Measurements from ENCODE around the gene NUMA1.

The NUMA1 gene

DNA sequence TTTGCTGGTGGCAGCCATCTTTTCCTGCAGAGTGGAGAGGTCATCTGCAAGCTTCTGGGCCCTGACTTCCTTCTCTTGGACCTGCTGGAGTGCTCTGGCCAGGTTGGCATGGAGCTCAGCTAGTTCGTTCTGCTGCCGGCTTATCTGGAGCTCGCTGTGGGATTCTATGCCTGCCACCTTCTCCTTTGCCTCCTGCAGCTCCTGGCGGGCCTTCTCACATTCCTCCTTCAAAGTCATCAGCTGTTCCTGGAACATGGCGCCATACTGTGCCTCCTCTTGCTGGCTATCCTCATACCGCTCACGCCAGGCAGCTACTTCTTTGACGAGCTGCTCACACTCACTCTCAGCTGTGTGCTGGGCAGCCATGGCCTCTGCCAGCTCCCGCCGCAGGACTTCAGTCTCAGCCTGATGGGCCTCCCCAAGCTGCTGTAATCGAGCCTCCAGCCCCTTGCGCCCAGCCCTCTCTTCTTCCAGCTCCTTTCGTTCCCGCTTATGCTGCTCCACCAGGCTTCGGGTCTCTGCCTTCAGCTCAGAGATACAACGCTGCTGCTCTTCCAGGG is 65.5 kb downstream of the NUMA1 start:
- no peak for FAIRE-seq

DNA sequence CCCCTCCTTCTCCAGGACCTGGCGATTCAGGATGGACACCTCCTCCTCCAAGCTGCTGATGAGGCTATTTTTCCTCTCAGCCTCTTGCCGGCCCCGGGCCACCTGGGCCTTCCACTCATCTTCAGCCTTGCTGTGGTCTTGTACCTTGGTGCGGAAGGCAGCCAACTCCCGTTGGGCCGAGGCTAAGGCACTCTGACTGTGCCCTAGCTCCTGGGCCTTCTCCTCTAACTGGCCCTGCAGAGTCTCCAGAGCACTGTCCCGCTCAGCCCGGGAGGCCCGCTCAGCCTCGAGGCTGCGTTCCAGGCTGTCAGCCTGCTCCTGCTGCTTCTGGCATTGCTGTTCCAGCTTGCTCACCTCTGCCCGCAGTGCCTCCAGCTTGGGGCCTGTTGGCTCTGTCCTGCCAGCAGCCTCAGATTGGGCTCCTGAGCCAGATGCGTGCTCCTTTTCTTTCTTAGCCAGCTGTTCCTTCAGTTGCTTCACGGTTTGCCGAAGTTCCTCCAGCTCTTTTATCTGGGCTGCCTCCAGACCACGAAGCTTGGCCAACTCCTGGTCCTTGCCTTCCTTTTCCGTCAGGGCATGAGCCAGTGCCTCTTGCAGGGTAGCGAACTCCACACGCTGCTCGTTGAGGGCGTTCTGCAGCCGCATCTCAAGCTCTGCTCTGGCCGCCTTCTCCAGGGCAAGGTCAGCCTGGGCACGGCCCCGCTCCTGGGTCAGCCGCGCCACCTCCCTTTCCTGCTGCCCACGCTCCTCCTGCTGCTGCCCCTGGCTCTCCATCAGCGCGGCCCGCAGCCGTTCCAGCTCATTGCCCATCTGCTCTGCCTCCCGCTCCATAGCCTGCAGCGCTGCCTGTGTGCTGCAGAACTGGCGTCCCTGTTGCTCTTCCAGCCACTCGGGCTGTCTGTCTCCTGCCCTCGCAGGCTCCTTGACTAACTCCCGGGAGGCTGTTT is 66.3 kb downstream of the NUMA1 start:
- no peak for FAIRE-seq

DNA sequence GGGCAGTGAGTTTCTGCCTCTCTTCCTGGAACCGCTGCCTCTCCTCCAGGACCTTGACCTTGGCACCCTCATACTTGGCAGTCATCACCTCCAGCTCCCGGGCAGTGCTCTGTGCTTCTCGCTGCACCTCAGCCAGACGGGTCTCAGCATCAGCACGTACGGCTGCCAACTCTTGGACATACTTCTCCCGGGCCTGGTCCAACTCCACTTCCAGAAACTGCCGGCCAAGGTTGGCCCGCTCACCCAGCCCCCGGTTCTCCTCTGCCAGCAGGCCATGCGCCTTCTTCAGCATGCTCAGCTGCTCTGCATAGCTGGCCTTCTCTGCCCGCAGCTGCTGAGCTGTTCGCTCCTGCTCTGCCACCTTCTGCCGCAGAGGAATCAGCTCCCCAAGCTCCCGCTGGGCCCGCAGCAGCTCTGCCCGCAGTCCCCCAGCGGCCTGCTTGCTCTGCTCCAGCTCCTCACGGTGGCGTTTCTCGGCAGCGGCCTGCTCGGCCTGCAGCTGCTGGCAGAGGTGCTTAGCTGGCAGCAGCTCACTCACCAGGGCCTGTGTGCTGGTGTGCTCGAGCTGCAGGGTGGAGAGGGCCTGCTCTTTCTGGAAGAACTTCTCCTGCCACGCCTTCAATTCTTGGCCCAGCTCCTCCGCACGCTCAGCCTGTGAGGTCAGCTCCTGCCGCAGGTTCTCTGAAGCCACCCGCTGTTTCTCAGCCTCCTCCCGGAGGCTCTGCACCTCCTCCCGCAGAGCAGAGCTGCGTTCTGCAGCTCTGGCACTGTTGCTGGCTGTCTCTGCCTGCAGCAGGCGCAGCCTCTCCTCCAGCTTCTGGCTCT is 67.2 kb downstream of the NUMA1 start:
- FAIRE-seq = no peak

DNA sequence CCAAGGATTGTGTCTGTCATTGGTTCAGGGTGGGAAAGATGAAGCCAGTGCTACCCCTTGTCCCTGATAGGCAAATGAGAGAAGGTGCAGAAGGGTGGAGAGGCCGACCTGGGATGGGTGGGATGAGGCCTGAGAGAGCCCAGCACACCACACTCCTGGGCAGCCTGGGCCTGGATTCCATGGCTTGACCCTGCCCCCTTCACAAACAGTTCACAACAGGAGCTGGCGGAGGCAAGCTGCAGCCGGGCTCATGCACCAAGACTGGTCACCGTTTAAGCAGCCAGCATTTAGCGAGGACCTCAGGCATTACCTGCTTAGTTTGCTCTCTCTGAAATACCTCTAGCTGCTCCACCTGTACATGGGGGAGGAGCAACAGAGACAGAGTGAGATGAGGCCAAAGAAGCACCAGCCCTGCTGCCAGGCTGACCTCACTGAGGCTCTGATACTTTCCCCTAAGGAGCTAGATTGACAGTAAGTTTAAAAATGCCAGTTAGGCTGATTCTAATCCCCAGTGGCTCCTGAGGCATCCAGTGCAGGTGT is 68.2 kb downstream of the NUMA1 start:
- no peak for FAIRE-seq

DNA sequence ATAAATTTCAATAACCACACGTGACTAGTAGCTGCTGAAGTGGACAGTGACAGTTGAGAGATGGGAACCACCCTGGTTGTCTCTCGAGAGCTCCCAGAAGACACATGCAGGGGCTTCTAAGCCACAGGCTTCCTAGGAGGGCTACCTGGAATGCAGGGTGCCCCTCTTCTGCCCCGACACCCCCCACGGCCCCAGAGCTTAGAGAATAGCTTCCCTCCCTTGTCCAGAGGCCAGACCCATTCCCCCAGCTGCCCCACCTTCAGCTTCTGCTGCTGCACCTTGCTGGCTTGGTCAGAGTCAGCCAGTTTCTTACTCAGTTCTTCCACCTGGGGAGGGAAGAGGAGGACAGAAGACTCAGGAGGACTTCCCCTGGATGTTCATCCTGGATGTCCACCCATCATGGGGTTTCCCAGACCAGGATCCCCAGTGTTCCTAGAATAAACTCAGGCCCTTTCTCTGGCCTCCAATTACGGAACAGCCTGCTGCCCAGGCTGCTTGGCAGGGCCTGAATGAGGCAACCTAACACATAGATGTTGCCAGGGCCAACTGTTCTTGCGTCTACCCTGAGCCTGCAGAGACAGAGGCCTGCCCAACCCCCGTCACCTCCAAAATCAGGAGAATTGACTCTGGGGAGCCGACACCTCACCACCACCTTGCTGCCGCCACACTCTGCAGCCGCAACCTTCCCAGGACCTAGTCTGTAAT is 69.7 kb downstream of the NUMA1 start:
- FAIRE-seq = no peak

DNA sequence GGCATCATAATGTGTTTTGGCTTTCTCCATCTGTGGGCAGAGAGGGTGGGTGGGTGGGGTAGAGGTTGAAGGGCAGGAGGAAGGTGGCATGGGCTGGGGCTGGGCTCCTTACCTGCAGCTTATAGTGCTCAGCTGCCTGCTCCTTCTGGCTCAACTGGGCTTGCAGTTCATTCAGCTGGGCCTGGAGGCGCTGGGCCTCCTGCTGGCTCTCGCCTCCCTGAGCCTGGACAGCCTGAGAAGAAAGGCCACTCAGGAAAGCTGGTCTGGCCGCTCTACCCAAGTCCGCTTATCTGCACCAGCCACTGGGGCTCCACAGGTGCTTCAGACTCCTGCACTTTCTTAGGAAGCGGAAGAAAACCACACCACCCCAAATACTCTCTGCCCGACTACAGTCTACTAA is 71.2 kb downstream of the NUMA1 start:
- no peak for FAIRE-seq

DNA sequence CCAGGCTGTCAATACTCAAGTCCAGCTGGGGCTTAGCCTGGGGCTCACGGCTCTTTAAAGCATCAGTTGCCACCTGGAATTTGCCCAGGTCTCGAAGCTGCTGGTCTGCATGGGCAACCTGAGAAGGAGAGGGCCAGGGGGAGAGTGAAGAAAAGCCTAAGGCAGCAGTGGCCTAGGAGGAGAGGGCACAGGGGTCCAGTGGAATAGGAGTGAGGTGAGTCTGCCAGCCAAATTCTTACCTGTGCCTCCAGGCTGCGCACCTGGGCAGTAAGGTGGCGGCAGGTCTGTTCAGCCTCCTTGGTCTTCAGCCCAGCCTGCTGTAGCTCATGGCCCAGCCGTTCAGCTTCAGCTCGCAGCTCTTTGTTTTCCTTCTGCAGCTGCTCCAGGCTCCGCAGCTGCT is 71.6 kb downstream of the NUMA1 start:
- no peak for FAIRE-seq

DNA sequence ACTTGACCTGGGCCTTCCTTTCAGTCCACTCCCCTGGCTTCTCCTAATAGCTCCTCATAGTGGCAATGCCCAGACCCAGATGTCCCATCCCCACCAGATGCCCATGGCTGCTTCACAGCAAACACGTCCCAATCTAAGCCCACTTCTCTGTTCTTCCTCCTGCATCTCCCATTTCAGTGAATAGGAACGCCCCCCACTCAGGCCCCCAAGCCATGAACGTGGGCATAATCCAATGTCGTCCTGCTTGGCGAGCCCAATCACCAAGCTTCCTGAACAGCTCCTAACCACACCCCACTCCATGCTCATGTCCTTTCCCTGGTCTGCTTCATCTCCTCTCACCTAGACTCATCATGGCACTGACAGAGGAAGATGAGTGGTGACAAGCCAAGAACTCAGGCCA is 72.8 kb downstream of the NUMA1 start:
- FAIRE-seq = no peak

DNA sequence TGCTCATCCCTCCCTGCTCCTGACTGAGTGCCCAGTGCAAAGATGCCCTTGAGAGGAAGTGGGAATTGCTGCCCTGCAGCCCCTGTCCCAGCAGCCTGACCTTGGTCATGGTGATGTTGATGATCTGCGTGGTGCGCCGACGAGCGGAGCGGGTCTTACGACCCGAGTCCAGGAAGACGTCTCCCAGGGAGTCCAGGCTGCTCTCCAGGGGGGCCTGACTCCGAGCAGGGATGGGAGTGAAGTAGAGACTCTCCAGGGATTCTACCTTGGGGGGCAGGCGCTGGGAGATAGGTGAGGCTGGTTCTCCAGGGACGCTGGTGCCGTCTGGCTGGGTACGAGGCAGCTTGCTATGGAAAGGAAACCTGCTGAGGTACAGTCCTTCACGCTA is 73.3 kb downstream of the NUMA1 start:
- FAIRE-seq = no peak

DNA sequence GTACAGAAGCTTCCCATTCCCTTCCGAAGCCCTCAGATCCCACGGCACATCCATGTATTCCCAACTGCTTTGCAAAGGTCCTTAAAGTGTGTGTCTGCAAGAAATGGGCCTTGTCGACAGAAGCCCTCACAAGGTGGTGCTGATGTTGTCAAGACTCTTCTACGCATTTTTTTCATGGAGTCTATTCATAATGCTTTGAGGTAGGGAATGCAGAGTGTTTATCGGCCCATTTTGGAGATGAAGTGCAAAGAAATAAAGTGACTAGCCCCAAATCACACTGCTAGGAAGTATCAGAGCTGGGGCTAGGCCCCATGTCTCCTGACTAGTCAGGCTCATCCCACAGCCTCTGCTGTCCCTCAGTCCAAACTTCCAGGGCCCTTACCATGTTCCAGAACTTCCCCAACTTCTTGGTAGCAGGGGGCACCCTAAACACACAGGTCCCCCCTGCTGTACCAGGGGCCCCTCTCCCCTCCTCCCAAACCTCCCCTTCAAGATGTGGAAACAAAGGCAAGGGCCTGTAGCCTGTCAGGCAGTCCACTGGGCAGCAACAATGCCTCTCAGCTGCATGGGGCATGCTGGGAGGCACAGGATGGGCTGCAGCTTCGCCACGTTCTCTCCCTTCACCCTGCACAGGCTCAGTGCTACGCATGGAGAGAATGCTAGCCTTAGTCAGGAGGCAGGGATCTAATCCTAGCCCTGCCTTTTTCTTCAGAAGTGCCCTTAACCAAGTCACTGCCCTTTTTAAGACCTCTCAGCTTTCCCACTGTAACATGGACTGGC is 73.8 kb downstream of the NUMA1 start:
- no peak for FAIRE-seq

DNA sequence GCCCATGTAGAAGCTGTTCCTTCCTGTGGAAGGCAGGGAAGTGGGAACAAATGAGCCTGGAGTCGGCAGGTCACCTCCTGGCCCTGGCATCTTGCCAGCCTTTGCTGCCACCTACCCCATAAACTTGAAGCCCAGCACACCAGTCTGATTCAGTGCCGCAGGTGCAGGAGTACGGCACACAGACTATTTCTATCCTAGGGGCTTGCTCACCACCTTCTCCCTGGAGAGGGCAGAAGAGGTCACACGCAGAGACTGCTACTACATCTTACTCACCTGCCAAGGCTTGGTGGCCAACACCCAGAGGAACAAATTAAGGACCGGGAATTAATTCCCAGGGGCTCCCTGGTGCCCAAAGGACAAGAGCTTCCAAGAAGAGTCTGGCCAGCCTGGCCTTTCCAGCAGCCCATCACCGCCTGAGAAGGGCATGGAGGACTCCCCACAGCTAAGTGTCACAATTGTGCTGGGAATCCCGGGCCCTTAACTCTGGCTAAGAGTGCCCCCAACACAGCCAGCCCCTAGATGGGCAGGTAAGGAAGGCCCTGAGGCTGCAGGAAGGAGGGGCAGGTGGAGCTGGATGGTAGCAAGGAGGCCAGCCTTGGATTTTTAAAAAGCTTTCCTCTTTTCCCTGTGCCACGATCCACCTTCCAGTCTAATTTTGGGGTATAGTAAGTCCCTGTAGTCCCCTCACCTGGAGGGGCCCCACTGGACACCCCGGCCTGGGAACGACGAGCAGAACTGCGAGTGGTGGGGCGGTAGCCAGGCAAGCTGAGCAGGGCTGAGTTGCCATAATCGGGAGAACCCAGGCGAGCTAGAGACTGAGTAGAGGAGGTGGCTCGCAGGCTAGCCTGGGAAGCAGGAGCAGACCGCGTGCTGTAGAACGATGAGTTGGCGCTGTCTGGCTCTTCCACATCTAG is 74.7 kb downstream of the NUMA1 start:
- FAIRE-seq = no peak

DNA sequence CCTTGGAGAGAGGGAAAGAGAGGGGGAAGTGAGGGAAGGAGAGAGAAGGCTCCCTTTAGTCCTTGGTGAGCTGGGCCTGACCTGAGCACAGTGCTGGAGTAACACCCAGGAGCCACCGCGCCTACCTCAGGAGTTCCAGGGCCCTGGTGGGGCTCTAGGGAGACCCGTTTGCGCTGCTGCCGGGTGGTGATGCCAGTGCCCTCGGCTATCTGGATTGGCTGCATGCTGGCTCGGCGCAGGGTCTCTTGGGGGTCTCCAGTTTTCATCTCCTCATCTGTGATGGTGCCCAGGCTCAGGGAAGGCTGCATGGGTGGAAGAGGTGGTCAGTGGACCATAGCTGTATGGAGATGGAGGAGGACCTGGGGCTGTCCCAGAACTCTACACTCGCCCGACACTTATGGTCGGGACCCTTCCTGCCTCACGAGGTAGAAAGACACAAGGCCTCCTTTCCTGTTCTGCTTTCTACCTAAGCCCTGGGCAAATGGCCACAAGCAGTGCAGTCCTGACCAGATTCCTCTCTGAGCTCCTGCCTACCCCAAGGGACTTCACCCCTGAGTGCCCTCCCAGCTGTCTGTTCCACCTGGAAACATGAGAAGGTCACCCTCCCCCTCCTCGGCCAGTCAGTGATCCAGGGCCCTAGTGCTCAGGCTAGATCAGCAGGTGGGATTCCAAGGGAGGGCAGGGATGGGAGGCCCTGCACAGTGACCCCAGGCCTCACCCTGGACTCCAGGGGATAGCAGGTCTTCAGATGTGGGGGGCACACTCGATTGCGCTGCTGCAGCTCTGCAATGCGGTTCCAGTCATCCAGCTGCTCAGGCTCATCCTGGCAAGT is 75.6 kb downstream of the NUMA1 start:
- FAIRE-seq = no peak

DNA sequence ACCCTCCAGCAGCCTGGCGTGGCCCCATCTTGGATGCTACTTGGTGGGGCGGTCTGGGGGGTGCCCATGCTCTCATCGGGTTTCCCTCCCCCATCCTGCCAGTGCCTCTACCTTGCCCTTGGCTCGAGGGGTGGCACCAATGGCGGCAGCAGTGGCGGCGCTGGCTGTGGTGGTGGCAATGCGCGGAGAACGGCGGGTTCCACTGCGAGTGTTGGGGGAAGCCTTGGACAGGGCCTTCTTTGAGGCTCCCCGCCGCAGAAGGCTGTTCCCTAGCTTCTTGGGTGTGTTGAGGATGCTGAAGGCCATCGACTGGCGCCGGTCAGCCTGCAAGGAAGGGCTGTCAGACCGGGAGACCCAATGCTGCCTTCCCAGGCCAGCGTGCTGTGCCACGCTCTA is 76.6 kb downstream of the NUMA1 start:
- FAIRE-seq = no peak

DNA sequence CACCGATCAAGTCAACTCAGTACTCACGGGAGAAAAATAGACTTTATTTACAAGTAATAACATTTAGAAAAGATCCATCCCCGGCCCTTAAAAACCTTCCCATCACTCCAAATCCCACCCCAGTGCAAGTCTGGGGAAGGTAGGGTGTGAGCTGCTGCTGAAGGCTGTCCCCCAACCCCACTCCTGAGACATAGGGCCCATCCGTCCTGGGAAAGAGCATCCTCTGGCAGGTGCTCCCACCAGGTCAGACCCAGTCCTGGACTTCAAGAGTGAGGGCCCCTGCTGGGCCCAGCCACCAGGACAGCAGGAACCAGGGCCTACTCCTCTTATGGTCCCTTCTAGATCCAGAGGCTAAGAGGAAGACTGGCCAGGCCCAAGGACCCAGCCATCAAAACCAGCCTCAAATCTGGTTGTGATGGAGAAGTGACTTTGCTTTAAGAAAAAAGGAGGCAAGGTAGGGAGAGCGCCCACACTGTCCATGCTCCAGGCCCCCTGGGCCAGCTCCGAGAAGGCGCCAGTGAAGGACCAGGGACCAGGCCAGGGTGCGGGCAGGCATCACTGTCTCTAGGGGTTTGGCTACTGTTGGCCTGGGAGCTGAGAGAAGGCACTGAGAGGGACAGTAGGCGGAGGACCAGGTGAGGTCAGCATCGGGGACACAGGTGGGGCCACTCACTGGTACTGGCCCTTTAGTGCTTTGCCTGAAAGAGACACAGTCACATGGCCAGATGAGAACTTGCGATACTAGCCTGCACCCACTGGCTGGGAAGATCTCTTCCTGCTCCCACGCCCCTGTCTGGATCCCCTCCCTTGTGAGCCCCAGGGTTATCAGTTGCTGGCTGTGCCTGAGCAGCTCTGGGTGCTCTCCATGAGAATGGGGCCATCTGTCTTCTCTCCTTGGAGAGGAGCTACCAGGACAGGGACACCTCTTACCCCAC is 77.2 kb downstream of the NUMA1 start:
- FAIRE-seq = no peak

DNA sequence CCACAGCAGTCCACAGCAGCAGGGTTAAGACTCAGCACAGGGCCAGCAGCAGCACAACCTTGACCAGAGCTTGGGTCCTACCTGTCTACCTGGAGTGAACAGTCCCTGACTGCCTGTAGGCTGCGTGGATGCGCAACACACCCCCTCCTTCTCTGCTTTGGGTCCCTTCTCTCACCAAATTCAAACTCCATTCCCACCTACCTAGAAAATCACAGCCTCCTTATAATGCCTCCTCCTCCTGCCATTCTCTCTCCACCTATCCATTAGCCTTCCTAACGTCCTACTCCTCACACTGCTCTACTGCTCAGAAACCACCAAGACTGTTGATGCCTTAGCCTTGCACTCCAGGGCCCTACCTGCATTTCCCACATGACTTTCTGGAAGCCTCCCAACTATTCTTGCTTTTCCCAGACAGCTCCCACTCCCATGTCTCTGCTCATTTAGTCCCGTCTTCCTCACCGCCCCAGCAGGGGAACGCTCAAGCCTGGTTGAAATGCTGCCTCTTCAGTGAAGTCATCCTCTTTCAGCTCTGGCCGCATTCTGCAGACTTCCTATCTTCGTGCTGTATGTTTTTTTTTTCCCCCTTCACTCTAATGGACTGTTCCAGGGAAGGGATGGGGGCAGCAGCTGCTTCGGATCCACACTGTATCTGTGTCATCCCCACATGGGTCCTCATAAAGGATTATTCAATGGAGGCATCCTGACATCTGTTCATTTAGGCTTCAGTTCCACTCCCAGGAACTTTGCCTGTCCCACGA is 78.3 kb downstream of the NUMA1 start:
- no peak for FAIRE-seq

DNA sequence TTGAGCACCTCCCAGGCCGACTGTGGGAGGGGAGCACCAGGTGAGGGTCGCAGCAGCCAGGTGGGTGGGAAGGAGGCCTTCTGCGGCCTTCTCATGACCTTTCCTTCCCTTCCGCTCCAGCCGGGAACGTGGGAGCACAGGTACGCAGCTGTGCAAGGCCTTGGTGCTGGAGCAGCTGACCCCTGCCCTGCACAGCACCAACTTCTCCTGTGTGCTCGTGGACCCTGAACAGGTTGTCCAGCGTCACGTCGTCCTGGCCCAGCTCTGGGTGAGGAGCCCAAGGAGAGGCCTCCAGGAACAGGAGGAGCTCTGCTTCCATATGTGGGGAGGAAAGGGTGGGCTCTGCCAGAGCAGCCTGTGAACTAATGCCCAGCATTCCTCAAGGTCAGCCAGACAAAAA is 79.1 kb downstream of the NUMA1 start:
- FAIRE-seq = no peak

DNA sequence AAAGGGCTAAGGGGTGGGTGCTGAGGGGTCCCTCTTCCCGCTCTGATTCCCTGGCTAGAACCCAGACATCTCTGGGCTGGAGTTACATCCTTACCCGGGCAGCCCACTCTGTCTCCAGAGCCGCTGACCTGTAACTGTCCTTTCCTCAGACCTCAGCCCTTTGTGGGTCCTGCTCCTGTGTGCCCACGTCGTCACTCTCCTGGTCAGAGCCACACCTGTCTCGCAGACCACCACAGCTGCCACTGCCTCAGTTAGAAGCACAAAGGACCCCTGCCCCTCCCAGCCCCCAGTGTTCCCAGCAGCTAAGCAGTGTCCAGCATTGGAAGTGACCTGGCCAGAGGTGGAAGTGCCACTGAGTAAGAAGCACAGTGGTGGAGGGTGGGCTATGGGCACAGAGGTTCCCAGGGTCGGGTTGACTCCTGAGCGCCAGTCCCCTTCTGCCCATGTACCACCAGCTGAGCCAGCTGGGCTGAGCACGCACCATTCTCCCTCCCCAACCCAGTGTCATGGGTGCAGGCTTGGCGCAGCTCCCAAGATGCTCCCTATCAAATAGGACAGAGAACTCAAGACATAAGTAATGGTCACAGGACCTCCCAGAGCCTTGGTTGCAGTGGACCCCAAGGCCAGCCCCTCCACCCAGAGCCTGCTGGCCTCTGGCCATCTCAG is 80.0 kb downstream of the NUMA1 start:
- no peak for FAIRE-seq

Data from A204.1 (cell line).